HL-60 (cell line): Measurements from ENCODE around the gene KCTD4.

Experiments
- DNase-seq, 2 experiments: peaks; one replicate each; pipeline ENCODE4 v3.0.0-alpha.2; 2010 to 2020; ENCODE audit warnings: low read depth in 1 of 2, low spot score in 1 of 2
- H3K27ac ChIP-seq: fragments of 250-450 bp; sonication (Bioruptor Pico); replicated peaks from 2 replicates; pipeline ENCODE4 v1.5.1; 2020; ENCODE audit warnings: mild to moderate bottlenecking, moderate library complexity
- H3K27me3 ChIP-seq: fragments of 250-450 bp; sonication (Bioruptor Pico); 2 replicates; pipeline ENCODE4 v1.5.1; 2021; ENCODE audit warnings: mild to moderate bottlenecking, moderate library complexity; ENCODE audit not compliant: insufficient read depth, poor library complexity, severe bottlenecking
- H3K4me3 ChIP-seq: replicated peaks from 2 replicates; pipeline ENCODE4 v1.5.1; 2011; ENCODE audit warnings: mild to moderate bottlenecking, control low read depth, low read length; ENCODE audit not compliant: insufficient read depth
- CTCF ChIP-seq: IDR thresholded peaks from one replicate; pipeline ENCODE4 v1.5.1; 2011; ENCODE audit warnings: low read length, control low read depth, inconsistent platforms; ENCODE audit not compliant: insufficient read depth
- GABPA ChIP-seq: IDR thresholded peaks from 2 replicates; pipeline ENCODE4 v1.6.1; 2012; ENCODE audit warnings: low read depth
- POLR2AphosphoS5 ChIP-seq: IDR thresholded peaks from 2 replicates; pipeline ENCODE4 v1.6.1; 2012; ENCODE audit warnings: low read depth
- REST ChIP-seq: IDR thresholded peaks from 2 replicates; pipeline ENCODE4 v1.6.1; 2012; ENCODE audit warnings: low read depth; ENCODE audit not compliant: insufficient replicate concordance
- SPI1 ChIP-seq: IDR thresholded peaks from 2 replicates; pipeline ENCODE4 v1.6.1; 2012; ENCODE audit warnings: low read depth, mild to moderate bottlenecking, borderline replicate concordance

KCTD4 gene

GRCh38 chr13:45215392-45216077 lies 14.7 kb upstream of the KCTD4 start:
- H3K27ac ChIP-seq = no peak overlapping the region
- no peak for TF ChIP-seq POLR2AphosphoS5
- no peak for TF ChIP-seq SPI1
- no peak for TF ChIP-seq REST
- no peak for TF ChIP-seq GABPA
- no peak for TF ChIP-seq CTCF
- no peaks in the 10 kb centered on the region for H3K27me3 ChIP-seq
- H3K4me3 ChIP-seq = no peak overlapping the region
- DNase-seq = no peak

- Histone ChIP-seq H3K27ac (no peak overlapping the region), H3K4me3 (no peak overlapping the region), H3K27me3 (no peaks in the 10 kb centered on the region)
- peak; percentile 26 to 49 for DNase-seq
- no peak for TF ChIP-seq POLR2AphosphoS5
- TF ChIP-seq REST = no peak
- no peak for TF ChIP-seq GABPA
- TF ChIP-seq SPI1 = no peak
- TF ChIP-seq CTCF = no peak
Observed at GRCh38 chr13:45209229-45209628, 8.4 kb upstream of the KCTD4 start.

- DNase-seq = no peak
- TF ChIP-seq CTCF (no peak), GABPA (no peak), POLR2AphosphoS5 (no peak), SPI1 (no peak)
- no peak overlapping the region for H3K27ac ChIP-seq
Observed at GRCh38 chr13:45208132-45208531, 7.3 kb upstream of the KCTD4 start.

GRCh38 chr13:45207319-45207718 lies 6.5 kb upstream of the KCTD4 start:
- no peak overlapping the region for H3K27ac ChIP-seq
- no peak overlapping the region for H3K4me3 ChIP-seq
- H3K27me3 ChIP-seq = no peaks in the 10 kb centered on the region
- TF ChIP-seq GABPA (no peak), SPI1 (no peak), CTCF (no peak), POLR2AphosphoS5 (no peak), REST (no peak)
- DNase-seq = no peak

More at GRCh38 chr13:45208132-45208531, 7.3 kb upstream of the KCTD4 start:
- Histone ChIP-seq H3K27me3 (no peaks in the 10 kb centered on the region), H3K4me3 (no peak overlapping the region)
